AG09319 (cell line): Measurements from ENCODE around the gene HS2ST1.
"Not testable (repeated sequence)": the region's sequence is repeated elsewhere in the genome, so short reads cannot be mapped to it uniquely, and the experiment has no call there.

ENCODE experiments used
- DNase-seq: peaks from one replicate; pipeline ENCODE4 v3.0.0-alpha.2; 2010; ENCODE audit warnings: low read depth; ENCODE audit errors: extremely low read depth
- TF ChIP-seq, protein P1 (sequence below): IDR thresholded peaks from 2 replicates; pipeline ENCODE4 v1.5.1; 2011; ENCODE audit warnings: low read depth, mild to moderate bottlenecking, inconsistent platforms, low read length, moderate library complexity

HS2ST1 gene

DNA sequence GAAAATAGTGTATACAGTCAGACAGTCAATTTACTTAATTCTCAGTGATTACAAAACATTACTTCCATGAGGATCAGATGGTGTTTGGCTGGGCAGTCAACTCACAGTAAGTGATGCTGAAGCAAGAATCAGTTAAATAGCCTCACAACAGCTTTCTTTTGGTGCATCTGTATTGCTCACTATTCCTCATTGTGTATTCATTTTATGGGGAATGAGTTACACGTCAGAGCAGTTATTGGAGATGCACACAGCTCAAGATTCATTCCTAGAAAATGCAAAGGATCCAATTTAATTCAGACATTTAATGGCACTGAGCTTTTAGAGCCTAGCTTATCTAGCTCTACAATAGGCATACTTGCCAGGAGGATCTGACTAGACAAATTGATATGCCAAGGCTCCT, 150.6 kb downstream of the HS2ST1 start:
- TF ChIP-seq, protein P1, sequence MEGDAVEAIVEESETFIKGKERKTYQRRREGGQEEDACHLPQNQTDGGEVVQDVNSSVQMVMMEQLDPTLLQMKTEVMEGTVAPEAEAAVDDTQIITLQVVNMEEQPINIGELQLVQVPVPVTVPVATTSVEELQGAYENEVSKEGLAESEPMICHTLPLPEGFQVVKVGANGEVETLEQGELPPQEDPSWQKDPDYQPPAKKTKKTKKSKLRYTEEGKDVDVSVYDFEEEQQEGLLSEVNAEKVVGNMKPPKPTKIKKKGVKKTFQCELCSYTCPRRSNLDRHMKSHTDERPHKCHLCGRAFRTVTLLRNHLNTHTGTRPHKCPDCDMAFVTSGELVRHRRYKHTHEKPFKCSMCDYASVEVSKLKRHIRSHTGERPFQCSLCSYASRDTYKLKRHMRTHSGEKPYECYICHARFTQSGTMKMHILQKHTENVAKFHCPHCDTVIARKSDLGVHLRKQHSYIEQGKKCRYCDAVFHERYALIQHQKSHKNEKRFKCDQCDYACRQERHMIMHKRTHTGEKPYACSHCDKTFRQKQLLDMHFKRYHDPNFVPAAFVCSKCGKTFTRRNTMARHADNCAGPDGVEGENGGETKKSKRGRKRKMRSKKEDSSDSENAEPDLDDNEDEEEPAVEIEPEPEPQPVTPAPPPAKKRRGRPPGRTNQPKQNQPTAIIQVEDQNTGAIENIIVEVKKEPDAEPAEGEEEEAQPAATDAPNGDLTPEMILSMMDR = no peak
- no peak for DNase-seq

DNA sequence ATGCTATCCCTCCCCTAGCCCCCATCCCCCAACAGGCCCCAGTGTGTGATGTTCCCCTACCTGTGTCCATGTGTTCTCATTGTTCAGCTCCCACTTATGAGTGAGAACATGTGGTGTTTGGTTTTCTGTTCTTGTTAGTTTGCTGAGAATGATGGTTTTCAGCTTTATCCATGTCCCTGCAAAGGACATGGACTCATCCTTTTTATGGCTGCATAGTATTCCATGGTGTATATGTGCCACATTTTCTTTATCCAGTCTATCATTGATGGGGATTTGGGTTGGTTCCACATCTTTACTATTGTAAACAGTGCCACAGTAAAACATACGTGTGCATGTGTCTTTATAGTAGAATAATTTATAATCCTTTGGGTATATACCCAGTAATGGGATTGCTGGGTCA, 152.3 kb downstream of the HS2ST1 start:
- not testable (repeated sequence) for DNase-seq

DNA sequence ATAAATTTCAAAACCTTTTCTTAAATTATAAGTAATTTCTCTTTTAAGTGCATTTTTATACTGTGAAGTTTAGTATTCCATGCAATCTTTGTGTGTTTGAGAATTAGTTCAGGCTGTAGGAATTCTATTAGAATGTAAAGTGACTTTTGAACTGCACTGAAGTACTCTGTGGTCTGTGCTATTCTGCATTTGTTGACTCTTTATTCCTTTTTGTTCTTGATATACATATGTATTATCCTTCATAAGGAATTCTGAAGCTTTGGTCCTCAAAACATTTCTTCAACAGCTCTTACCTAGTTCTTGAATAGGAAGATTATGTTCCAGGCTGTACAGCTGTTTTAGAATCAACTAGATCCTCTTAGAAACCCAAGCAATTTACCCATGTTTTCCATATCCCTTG, 158.0 kb downstream of the HS2ST1 start:
- TF ChIP-seq, protein P1 = no peak
- no peak for DNase-seq

DNA sequence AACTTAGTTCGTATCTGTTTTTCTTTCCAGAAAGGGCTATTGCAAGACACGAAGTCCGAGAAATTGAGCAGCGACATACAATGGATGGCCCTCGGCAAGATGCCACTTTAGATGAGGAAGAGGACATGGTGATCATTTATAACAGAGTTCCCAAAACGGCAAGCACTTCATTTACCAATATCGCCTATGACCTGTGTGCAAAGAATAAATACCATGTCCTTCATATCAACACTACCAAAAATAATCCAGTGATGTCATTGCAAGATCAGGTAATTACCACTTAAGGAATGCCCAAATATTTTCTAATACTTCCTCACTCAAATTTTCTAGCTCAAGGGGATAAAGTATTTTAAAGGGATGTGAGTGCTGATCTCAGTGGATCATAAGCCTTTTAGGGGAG, 158.5 kb downstream of the HS2ST1 start:
- DNase-seq = no peak
- TF ChIP-seq, protein P1 = no peak

DNA sequence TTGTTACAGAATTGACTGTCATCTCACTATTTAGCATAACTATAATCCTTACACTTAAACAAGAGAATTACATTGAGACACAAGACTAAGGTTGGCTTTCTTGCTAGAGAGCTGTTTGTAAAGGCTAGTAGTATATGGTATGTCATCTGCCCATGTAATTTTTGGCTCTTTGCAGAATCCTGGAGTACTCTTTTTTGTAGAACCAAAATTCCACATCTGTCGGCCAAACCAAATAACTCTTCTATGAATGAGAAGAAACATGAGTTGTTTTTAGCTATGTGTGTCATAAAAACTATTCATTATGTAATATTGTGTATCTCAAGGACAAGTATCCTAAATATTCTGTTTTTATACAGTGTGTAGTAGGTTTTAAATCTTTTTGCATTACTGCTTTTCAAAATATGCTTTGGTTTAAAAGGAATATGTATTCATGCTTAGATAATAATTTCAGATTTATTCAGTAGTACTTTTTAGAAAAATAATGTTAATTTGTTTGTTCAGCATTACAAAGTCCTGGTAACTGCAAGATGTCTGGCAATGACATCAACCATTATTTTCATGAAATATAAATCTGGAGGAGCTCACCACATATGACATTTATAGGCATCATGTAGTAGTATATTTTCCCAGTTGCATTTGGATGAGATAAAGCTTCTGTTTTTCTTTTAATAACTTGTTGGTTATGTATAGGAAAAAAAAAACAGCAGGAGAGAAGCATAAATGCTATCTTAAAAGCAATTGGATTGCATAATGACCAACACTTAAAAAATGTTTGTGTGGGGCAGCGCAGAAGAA, 159.8 kb downstream of the HS2ST1 start:
- TF ChIP-seq, protein P1 = no peak
- no peak for DNase-seq

DNA sequence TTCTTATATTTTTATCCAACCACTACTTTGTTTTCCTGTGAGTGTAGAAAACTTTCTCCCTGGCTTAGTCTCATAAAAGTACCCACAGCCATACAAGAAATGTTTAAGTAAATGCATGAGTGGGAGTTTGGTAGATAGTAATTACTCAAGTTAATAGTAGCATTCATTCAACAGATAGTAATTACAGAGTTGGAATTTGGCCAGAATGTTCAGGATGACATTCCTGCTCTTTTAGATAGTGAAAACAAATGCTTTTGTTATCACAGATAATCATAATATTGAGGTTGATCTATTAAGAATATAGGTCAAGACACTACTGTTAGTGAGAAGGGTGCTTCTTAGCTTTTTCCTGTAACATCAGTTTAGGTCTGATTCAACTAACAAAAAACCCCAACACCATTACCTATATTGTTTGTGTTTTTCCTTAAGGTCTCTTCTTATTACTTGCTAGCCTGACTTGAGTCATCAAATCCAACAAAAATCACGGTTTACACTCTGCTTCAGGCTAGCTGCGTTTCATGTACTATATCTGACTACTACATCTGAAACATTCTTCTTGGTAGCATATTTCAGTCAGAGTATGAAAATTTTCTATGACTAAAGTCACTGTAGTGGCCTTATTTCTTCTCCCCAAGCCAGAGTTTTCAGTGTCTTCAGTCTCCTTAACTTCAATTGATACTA, 163.7 kb downstream of the HS2ST1 start:
- TF ChIP-seq, protein P1 = no peak
- DNase-seq = no peak

DNA sequence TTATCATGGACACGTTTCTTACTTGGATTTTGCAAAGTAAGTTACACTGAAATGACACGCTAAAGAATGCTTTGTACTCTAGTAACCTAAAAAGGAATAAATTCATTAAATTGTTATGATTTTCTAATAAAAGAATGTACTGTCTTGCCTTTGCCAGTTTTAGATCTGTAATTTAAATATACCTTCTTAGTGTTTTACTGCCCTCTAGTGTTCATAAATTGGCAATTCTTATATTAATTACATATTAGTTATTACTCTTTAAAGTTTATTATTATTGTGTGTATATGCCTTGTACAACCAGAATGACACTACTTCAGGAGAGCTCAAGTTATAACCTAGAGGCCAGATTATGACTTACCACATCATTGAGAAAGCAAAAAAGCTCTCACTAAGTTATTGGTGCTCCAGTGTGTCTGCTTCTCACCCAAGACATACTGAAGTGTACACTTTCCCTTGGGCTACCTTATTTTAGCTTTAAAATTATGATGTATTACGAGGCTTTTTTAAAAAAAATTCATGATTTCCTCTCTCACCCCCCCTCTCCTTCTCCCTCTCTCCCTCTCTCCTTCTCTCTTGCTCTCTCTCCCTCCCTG, 169.9 kb downstream of the HS2ST1 start:
- TF ChIP-seq, protein P1 = peak; percentile 33
- no peak for DNase-seq
